Activated CD8-positive, alpha-beta memory T cell treated with anti-CD3 and anti-CD28 coated beads for 4 hours (primary cell): ENCODE data around the gene GALM.

Experiments
- DNase-seq, 2 donors: peaks; one replicate each; pipeline ENCODE4 v3.0.0-alpha.2; 2020; ENCODE audit warnings: low read depth in 2 of 2

Gene GALM

DNA sequence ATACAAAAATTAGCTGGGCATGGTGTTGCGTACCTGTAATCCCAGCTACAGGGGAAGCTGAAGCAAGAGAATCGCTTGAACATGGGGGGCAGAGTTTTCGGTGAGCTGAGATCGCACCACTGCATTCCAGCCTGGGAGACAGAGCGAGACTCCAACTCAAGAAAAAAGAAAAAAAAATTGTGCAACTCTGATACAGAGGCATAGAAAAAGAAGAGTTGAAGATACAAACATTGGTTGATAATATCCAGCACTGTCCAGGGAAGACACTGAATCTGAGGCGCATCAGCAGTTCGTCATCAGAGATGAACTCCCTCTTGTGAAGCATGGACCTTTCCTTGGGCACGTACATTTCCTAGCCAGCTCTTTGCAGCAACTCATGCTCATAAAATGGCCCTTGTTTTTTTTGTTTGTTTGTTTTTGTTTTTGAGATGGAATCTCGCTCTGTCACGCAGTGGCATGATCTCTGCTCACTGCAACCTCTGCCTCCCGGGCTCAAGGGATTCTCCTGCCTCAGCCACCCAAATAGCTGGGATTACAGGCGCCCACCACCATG is 16.7 kb upstream of the GALM start:
- DNase-seq, result no peak

DNA sequence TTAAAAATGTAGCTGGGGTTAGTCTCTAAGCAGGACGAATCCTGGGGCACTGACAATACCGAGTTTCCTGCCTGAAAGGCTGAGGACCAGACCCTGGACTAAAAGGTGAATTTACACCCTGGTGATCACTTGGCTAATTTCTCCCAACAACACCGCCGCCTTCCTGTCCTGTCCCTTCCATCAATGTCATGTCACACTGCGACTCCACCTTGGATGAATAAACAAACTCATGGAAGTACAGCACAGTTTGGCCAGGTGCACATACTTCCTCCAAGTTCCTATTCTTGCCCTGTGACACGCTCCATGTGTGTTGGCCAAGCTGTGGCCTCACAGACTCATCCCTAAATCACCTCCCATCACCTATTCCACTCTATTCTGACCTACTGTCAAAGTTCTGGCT is 15.9 kb upstream of the GALM start:
- no peak for DNase-seq

DNA sequence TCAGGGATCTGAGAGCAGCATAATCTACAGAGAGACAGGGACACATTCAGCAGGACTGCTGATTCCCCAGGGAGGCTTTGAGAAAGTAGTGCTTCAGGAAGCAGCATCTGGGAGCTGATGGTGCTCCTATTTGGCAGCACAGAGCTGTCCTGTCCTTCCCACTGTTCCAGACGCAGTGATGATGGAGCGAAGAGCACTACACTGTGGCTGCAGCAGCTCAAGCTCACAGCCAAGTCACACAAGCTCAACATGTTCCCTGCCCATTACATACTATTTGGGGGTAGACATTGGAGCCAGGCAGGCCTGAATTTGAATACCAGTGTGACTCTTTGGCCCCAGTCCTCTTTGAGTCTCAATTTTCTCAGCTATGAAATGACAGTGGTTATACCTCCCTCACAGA is 15.2 kb upstream of the GALM start:
- DNase-seq, result no peak

DNA sequence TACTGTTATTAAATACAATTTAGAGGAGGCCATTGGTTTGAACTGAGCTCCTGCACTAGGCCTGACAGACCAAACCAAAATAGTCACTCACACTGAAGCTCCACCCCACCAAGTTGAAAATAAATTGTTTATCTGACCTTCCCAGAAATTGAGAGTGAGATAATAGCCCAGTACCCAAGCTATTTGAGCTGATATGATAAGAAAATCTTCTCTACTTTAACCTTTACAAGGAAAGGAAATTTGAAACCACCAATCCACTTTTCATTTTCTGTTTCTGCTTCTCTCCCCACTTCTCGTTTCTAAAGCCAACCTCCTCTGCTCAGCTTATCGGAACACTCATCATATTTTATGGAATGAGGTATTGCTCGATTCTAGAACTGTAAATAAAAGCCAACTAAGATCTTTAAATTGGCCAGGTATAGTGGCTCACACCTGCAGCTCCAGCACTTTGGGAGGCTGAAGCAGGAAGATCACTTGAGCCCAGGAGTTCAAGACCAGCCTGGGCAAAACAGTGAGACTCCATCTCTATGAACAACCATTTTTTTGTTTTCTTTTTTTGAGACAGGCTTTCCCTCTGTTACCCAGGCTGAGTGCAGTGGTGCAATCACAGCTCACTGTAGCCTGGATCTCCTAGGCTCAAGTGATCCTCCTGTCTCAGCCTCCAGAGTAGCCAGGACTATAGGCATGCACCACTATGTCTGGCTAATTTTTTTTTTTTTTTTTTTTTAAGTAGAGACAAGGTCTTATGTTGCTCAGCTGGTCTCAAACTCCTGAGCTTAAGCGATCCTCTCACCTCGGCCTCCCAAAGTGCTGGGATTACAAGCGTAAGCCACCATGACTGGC is 13.3 kb upstream of the GALM start:
- no peak for DNase-seq

DNA sequence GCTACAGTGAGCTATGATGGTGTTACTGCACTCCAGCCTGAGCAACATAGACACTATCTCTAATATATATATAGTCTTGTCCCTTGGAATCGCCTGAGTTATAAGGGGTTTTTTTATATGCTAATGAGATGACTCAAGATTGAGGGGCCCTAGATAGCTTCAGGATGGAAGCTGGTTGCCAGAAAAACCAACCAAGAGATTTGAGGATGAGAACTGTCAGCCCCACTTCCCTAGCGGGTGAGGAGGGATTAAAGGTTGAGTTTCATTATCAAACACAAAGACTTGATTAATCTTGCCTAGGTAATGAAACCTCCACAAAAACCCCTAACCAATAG is 12.6 kb upstream of the GALM start:
- DNase-seq, result no peak

DNA sequence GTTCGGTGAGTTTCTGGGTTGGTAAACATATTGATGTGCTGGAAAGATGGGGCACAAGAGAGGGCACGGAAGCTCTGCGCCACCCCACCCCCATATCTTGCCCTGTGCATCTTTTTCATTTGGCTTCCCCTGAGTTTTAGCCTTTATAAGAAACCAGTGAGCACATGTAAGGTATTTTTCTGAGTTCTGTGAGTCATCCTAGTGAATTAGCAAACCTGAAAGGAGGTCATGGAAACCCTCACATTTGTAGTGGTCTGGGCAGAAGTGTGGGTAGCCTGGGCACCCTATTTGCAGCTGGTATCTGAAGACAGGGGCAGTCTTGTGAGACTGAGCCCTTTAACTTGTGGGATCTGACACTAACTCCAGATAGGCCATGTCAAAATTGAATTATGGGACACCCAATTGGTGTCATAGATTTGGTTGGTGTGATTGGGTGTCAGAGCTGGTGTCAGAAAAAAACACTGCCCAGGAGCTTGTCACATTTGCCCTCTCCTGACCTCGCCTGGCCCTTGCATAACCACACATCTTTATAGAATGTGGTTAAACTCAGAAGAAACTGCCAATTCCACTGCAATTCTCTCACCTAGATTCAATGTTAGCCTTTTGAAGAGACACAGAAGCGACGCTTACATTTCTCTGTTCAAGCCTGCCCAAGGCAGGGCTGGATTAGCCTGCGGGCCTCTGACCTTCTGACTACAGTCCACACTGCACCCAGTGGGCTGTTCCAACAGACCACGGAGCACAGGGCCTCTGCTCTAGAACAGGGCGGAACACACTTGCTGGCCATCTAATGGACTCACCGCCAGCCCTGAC is 12.0 kb upstream of the GALM start:
- DNase-seq, result peak in 1 of 2 donors; percentile 55

DNA sequence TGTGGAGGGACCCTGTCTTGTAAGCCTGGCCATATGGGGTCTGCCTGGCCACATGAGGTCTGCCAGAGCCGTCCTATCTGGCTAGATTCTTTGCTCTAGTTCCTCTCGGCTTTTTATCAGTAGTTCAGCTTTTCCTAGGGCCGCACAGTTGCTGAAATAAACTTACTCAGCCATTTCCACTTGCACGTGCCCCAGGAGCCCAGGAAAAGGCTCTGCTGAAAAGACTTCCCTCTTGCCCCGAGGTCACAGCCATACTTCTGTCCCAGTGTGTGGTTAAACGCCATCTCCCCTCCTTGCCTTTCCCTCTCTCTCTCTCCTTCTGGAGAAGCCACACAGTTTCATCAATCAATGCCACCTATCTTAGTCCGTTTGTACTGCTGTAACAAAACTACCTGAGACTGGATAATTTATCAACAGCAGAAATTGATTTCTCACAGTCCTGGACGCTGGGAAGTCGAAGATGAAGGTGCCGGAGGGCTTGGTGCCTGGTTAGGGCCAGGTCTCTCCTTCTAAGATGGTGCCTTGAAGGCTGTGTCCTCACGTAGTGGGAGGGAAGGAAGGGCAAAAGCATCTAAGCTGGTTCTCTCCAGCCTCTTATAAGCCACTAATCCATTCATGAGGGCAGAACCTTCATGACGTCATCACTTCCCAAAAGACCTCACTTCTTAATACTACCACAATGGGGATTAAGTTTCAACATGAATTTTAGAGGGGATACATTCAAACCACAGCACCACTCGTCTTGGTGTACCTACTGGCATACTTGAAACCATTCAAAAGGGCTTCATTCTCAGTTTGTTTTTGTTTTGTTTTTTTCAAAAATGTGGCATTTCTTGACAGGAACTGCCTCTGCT is 11.2 kb upstream of the GALM start:
- DNase-seq, result no peak

DNA sequence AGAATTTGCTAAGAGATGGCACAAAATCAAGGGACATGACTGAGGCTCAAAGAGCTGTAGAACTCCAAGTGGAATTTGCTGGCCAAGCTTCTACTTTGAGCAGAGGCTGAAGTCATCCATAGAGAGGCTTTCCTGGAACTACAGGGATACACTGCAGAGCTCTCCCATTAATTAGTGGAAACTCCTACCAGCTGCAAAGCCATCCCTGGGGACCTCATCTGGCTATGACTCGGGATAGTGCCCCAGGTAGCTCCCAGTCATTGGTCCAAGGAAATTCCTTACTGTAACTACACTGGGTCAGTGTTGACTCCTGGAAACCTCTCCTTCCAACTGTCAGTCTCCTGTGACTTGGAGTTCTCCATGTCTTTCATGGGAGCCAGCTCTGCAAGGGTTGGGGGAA is 10.5 kb upstream of the GALM start:
- DNase-seq, result no peak

DNA sequence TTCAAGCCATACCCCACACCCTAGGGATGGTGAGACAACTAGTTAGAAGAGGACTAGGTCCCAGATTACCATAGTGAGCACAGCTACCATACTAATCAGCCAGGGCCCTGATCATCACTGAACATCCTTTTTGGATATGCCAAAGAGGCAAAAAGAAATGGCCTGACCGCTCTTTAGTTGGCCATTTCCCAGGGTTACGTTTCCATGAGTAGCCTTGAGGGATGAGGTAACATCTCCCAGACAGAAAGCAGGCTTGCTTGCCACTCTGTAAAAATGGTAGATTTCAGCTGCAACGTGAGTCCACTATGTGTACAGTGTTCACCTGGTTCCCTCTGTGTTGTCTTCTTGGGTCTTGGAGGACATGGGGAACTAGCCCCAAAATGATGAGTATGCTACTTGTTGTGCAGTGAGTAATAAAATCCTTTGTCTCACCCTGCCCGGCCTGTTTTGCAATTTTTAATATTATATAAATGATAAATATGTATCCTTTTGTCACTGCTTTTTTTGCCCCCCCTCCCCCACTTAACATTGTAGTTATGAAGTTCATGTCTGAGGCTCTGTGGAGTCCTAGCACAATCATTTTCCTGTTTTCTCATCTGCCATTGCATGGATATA is 8.9 kb upstream of the GALM start:
- no peak for DNase-seq

DNA sequence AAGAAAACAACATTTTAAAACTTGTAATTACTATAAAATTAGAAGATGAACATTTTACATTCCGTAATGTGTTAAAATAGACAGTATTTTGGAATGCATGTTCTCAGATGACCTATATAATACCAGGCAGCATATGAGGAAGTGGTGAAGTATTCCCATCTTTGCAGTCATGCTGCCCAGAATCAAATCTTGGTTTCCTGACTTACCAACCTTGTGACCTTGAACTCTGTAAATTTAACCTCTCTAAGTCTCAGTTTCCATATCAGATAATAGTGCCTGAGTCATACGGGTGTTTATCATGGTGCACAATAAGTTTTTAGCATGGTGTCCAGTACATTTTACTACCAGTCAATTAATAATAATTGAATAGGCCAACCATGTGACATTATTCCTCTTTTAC is 7.3 kb upstream of the GALM start:
- no peak for DNase-seq

DNA sequence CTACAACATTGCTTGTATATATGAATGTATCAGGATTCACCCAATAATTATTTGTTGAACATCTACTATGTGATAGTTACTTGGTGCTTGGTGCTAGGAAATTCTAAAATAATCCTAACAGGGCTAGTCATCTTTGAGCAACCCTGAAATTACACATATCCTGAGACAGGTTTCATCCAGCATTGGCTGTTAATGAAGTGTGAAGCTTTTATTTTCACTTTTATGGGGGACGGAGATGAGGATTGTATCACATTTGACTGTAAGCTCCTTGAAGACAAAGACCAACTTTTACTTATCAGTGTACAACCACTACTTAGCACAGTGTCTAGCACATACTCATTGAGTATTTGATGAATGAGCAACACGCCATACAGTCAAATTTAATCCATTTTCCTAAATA is 6.8 kb upstream of the GALM start:
- no peak for DNase-seq

DNA sequence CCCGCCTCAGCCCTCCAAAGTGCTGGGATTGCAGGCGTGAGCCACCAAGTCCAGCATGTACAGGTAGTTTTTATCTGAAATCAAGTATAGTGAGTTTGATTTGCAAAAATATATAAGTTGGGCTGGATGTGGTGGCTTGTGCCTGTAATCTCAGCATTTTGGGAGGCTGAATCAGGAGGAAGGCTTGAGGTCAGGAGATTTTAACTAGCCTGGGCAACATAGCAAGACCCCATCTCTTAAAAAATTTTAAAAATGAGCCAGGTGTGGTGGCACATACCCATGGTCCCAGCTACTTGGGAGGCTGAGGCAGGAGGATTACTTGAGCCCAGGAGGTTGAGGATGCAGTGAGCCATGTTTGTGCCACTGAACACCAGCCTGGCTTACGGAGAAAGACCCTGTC is 5.6 kb upstream of the GALM start:
- no peak for DNase-seq

DNA sequence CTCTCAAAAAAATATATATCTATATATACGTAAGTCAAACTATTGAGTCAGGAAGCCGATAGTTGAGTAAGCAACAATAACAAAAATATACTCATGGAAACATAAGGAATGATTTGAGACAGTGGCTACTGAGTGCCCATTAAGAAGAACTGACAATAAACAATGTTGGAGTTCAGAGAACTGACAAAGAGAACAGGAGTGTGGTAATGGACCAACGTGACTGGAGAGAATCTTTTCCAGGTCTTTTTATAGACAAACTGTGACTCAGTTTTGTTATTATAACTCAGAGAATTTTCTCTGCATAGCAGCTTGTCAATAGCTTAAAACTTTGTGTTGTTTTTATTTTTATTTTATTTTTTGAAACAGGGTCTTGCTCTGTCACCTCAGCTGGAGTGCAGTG is 4.6 kb upstream of the GALM start:
- no peak for DNase-seq

DNA sequence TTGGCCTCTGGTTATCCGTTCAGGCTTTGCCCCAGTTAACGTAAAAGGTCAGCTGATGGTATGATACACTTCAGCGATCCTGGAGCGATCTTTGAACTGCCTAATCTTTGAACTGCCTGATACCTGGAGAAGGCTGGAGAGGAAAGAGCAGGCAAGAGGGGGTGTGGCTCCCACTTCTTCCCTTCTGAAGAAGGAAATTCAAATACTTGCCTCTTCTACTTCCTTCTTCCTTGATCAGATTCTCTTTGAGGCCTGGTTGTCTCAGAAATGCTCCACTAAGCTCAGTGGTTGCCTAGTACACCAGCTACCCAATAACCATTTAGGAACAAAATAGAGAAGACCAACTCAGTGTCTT is 619 bp downstream of the GALM start:
- DNase-seq, result no peak

DNA sequence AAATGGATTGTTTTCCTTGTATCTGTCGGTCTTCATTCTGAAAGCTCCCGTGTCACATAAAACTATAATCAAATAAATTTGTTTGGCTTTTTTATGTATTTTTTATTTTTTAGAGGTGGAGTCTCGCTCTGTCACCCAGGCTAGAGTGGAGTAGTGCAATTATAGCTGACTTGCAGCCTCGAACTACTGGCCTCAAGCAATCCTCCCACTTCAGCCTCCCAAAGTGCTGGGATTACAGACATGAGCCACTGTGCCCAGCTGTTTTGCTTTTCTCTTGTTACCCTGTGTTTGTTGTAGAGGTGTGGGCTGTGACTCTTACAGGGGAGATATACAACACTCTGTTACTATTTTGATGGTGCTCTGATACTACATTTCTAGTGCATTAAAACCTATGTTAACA is 2.2 kb downstream of the GALM start:
- DNase-seq, result no peak

DNA sequence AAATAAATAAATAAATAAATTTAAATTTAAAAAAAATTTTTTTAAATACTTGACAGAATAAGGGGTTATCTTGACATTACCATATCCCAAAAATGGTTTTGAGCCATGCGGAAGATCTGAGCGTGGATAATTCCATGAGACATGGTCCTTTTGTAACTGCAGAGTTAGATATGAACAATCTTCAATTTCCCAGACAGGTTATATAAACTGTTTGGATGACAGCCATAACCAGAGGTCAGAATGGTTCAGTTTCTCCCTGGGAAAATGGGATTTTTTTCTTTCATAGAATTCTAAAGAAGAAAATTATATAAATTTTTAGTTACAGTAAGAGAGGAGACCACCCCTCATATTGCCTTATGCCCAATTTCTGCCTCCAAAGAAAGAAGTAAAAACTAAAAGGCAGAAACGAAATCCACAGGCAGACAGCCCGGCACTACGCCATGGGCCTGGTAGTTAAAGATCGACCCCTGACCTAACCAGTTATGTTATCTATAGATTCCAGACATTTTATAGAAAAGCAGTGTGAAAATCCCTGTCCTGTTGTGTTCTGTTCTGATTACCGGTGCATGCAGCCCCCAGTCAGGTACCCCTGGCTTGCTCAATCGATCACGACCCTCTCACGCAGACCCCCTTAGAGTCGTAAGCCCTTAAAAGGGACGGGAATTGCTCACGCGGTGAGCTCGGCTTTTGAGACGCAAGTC is 3.0 kb downstream of the GALM start:
- no peak for DNase-seq

DNA sequence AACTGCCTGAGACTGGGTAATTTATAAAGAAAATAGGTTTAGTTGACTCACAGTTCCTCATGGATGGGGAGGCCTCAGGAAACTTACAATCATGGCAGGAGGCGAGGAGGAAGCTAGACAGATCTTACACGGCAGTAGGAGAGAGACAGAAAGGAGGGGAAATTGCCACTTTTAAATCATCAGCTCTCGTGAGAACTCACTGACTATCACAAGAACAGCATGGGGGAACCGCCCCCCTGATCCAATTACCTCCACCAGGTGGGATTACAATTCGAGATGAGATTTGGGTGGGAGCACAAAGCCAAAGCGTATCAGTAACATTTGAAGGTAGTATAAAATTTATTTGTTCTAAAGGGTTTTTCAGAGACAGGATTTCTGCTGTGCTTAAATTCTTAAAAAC is 5.4 kb downstream of the GALM start:
- no peak for DNase-seq

DNA sequence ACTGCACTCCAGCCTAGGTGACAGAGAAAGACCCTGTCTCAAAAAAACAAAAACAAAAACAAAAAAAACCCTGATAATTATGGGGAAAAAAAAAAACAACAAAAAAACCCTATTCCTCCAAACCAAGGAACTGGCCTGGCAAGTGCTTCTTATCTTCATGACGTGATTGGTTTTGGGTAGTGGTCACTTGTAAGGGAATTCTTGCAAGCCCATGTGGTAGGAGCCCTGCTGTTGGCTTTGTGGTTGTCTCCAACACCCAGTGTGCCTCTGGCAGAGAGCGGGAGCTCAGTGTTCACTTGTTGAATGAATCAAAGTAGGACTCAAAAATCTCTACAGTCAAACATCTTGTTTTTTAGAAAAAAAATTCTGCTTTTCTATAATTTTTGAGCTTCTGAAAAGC is 6.0 kb downstream of the GALM start:
- no peak for DNase-seq

DNA sequence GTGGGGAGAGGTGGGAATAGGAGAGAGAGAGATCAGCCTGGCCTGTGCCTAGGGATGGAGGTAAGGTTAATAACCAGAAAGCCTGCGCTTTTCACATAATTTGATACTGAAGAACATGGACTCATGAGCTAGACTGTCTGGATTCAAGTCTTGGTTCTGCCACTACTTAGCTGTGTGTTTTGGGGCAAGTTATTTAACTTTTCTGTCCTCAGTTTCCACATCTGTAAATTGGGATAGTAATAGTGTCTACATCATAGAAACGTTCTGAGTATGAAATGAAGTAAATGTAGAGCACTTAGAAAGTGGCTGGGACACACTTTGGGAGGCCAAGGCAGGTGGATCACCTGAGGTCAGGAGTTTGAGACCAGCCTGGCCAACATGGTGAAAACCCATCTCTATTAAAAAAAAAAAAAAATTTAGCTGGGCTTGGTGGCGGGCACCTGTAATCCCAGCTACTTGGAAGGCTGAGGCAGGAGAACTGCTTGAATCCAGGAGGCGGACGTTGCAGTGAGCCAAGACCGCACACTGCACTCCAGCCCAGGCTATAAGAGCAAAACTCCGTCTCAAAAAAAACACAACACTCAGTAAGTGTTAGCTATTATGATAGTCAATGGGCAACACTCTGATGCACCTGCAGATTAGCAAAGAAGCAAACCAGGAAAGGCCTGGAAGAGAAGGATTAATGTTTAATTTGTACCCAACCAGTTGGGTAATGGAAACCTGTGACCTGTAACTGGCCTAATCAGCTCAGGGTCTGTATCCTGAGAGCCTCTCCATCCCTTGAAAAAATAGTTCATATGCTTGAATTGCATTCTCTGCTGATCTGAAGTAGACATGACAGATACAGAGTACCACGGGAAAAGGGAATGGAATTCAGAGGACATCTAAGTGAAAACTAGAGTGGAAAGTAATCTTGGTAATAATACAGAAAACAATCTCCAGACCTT is 6.8 kb downstream of the GALM start:
- DNase-seq, result no peak

DNA sequence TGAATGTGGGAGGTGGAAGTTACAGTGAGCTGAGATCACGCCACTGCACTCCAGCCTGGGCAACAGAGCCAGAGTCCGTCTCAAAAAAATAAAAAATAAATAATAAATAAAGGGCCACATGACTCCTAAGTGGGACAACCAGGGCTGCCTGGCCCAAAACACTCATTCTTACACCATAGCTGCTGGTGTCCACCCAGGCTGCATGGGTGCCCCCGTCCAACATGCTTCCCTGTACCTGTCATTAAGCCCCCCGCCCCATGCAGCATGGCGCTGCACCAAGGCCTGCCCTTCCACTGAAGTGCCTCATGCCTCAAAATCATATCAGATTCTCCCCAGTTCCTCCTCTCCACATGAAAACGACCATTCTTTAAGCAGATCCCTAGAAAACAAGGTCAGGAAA is 10.8 kb downstream of the GALM start:
- no peak for DNase-seq
